Stimulated activated CD4-positive, alpha-beta T cell treated with anti-CD3 and anti-CD28 coated beads, Interleukin-4, amount 100 ng/mL, for 24 hours (primary cell): ENCODE measurements around the gene ABCA13.
"Not testable (repeated sequence)": the region's sequence is repeated elsewhere in the genome, so short reads cannot be mapped to it uniquely, and the experiment has no call there.

Experiments
- DNase-seq: peaks from one replicate; pipeline ENCODE4 v3.0.0-alpha.2; 2020

The ABCA13 gene

GRCh38 chr7:48171202-48171601 is at the start of gene ABCA13:
ABCA13 (plus strand) TSS chr7:48171458; CDS start chr7:48171484, 26 bp downstream.
- no peak for DNase-seq

GRCh38 chr7:48126037-48126436 is 45.2 kb upstream of the ABCA13 start:
- DNase-seq = no peak

GRCh38 chr7:48130658-48131108 is 40.6 kb upstream of the ABCA13 start:
- no peak for DNase-seq

- DNase-seq = no peak
These were observed 38.5 kb upstream of the ABCA13 start for GRCh38 chr7:48132792-48133191.

GRCh38 chr7:48139459-48139858 is 31.8 kb upstream of the ABCA13 start:
- DNase-seq = no peak

- no peak for DNase-seq
These were observed 31.1 kb upstream of the ABCA13 start for GRCh38 chr7:48140001-48140681.

- no peak for DNase-seq
These were observed 29.7 kb upstream of the ABCA13 start for GRCh38 chr7:48141521-48141920.

GRCh38 chr7:48144291-48144768 is 26.9 kb upstream of the ABCA13 start:
- DNase-seq = no peak

- DNase-seq = no peak
These were observed 24.1 kb upstream of the ABCA13 start for GRCh38 chr7:48147078-48147591.

- DNase-seq = not testable (repeated sequence)
These were observed 23.6 kb upstream of the ABCA13 start for GRCh38 chr7:48147690-48148089.

- DNase-seq = no peak
These were observed 22.9 kb upstream of the ABCA13 start for GRCh38 chr7:48148311-48148710.

- DNase-seq = no peak
These were observed 22.2 kb upstream of the ABCA13 start for GRCh38 chr7:48149058-48149457.

GRCh38 chr7:48150086-48150485 is 21.2 kb upstream of the ABCA13 start:
- DNase-seq = no peak

- peak; percentile 15 for DNase-seq
These were observed 16.4 kb upstream of the ABCA13 start for GRCh38 chr7:48154792-48155413.

GRCh38 chr7:48158404-48158803 is 12.9 kb upstream of the ABCA13 start:
- no peak for DNase-seq

GRCh38 chr7:48161407-48162125 is 9.7 kb upstream of the ABCA13 start:
- no peak for DNase-seq

- no peak for DNase-seq
These were observed 6.1 kb upstream of the ABCA13 start for GRCh38 chr7:48165157-48165556.

- no peak for DNase-seq
These were observed 3.1 kb upstream of the ABCA13 start for GRCh38 chr7:48168159-48168558.

GRCh38 chr7:48170506-48170905 is 752 bp upstream of the ABCA13 start:
- no peak for DNase-seq

- DNase-seq = no peak
These were observed 2.1 kb downstream of the ABCA13 start for GRCh38 chr7:48173313-48173712.

GRCh38 chr7:48173756-48174382 is 2.6 kb downstream of the ABCA13 start:
- DNase-seq = no peak

GRCh38 chr7:48175019-48175418 is 3.8 kb downstream of the ABCA13 start:
- DNase-seq = no peak

GRCh38 chr7:48176356-48176893 is 5.2 kb downstream of the ABCA13 start:
- no peak for DNase-seq
